Vagina (tissue), 2 donors: ENCODE data around the gene RNASE9. TPM values are rescaled to one million over a fixed set of nuclear protein-coding genes. Genes with fewer than 3 reads are reported as not detected.
"Not testable (repeated sequence)": the region's sequence is repeated elsewhere in the genome, so short reads cannot be mapped to it uniquely, and the experiment has no call there.

Source experiments
- DNase-seq, 2 donors: peaks; one replicate each; pipeline ENCODE4 v3.0.0-alpha.2; 2017; ENCODE audit errors: extremely low spot score in 2 of 2
- H3K27ac ChIP-seq: fragments of 200-600 bp; sonication (generic); one replicate; pipeline ENCODE4 v1.5.1; 2019
- H3K27me3 ChIP-seq: fragments of 200-600 bp; sonication (generic); one replicate; pipeline ENCODE4 v1.5.1; 2019
- H3K36me3 ChIP-seq, 2 donors: fragments of 200-600 bp; sonication (generic); one replicate each; pipeline ENCODE4 v1.5.1; 2017 to 2019
- H3K4me1 ChIP-seq: fragments of 200-600 bp; sonication (generic); one replicate; pipeline ENCODE4 v1.5.1; 2019
- H3K4me3 ChIP-seq, 2 donors: fragments of 200-600 bp; sonication (generic); 1 replicate in 1 of 2; 2 replicates in 1 of 2; pipeline ENCODE4 v1.5.1; 2016 to 2019
- H3K9me3 ChIP-seq: fragments of 200-600 bp; sonication (generic); one replicate; pipeline ENCODE4 v1.5.1; 2019
- POLR2A ChIP-seq, 2 donors: fragments of 450-650 bp; IDR thresholded peaks; one replicate each; pipeline ENCODE4 v1.6.1; 2017; ENCODE audit warnings: antibody characterized with exemption in 2 of 2, mild to moderate bottlenecking in 2 of 2, moderate library complexity in 2 of 2
- POLR2AphosphoS5 ChIP-seq, 2 donors: sonication (generic); formaldehyde crosslinking; IDR thresholded peaks; one replicate each; pipeline ENCODE4 v1.9.0; 2017; ENCODE audit warnings: antibody characterized with exemption in 2 of 2, mild to moderate bottlenecking in 2 of 2, low read depth in 1 of 2; ENCODE audit not compliant: insufficient read depth in 1 of 2
- intact Hi-C: fragments of 100-400 bp; cut with DNase I; formaldehyde crosslinking; loops from one replicate; pipeline ENCODE4 v1.15.1; 2023
- total RNA-seq: library from RNA; depleted of rRNA; stranded (reverse); fragments of >200 nt; gene quantifications from one replicate; pipeline ENCODE4 v1.2.3, GENCODE V29; 2016
- TF ChIP-seq, protein P1 (sequence below), 3 experiments: fragments of 450-650 bp in 2 of 3; fragments of 200-600 bp in 1 of 3; sonication (generic) in 1 of 3; IDR thresholded peaks; one replicate each; pipeline ENCODE4 v1.5.1; 2017 to 2019; ENCODE audit warnings: antibody characterized with exemption in 3 of 3, mild to moderate bottlenecking in 2 of 3, moderate library complexity in 2 of 3

RNASE9 gene
- total RNA-seq, 1 donor from 2014 or later, result not detected

DNA sequence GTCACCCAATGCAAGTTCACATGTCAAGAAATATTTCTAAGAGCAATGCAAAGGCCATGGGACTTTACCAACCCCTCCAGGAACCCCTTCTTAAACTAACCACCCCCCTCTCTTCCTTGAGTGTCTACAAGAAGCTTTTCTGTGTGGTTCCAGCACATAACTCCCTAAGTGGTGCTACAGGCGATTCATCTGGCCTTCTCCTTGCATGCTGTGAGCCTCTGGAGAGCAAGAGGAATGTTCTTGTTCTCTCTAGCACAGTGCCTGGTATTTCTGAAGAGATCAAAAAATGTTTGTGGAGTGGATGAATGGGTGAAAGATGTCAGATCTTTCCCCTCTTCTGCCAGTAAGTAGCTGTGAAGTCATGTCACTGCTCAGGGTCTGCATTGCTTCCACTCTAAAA lies 36.3 kb upstream of the RNASE9 start:
- intact Hi-C loops, result no loop called here
- TF ChIP-seq POLR2AphosphoS5 (IDR thresholded peaks at IDR 0.05; ENCODE audit: insufficient read depth in 1 of 2, low read depth in 1 of 2) (no peak), POLR2A (IDR thresholded peaks at IDR 0.05) (no peak)
- TF ChIP-seq, protein P1, sequence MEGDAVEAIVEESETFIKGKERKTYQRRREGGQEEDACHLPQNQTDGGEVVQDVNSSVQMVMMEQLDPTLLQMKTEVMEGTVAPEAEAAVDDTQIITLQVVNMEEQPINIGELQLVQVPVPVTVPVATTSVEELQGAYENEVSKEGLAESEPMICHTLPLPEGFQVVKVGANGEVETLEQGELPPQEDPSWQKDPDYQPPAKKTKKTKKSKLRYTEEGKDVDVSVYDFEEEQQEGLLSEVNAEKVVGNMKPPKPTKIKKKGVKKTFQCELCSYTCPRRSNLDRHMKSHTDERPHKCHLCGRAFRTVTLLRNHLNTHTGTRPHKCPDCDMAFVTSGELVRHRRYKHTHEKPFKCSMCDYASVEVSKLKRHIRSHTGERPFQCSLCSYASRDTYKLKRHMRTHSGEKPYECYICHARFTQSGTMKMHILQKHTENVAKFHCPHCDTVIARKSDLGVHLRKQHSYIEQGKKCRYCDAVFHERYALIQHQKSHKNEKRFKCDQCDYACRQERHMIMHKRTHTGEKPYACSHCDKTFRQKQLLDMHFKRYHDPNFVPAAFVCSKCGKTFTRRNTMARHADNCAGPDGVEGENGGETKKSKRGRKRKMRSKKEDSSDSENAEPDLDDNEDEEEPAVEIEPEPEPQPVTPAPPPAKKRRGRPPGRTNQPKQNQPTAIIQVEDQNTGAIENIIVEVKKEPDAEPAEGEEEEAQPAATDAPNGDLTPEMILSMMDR (IDR thresholded peaks at IDR 0.05), result no peak
- H3K36me3 ChIP-seq, result no peaks in the 10 kb centered on the region
- H3K27me3 ChIP-seq, result no peaks in the 10 kb centered on the region
- no peak overlapping the region for H3K4me3 ChIP-seq
- H3K27ac ChIP-seq, result no peak overlapping the region
- no peaks in the 10 kb centered on the region for H3K9me3 ChIP-seq
- no peak for DNase-seq
- no peaks in the 10 kb centered on the region for H3K4me1 ChIP-seq

GRCh38 chr14:20595726-20596125 lies 34.9 kb upstream of the RNASE9 start:
- H3K4me3 ChIP-seq, intact Hi-C loops, H3K27ac ChIP-seq, H3K36me3 ChIP-seq, H3K9me3 ChIP-seq, H3K4me1 ChIP-seq, DNase-seq, H3K27me3 ChIP-seq: not testable (repeated sequence)

DNA sequence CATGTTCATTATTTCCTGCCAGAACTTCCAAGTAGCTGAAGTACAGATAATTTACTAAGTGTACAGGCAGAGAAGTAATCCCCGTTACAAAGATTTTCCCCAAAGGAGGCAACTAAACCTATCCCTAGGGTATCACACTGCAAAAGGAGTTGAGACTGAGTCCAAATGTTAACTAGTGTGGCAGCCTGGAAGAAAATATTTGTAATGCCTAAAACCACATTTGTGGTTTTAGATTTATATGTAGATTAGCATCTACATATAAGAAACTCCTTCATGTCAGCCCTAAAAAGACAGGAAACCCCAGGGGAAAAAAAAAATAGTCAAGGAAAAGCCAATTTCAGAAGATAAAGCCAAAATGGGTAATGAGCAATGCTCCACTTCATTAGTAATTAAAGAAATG lies 31.7 kb upstream of the RNASE9 start:
- Histone ChIP-seq H3K4me3 (no peak overlapping the region), H3K9me3 (no peaks in the 10 kb centered on the region), H3K4me1 (no peaks in the 10 kb centered on the region), H3K36me3 (no peaks in the 10 kb centered on the region), H3K27me3 (no peaks in the 10 kb centered on the region), H3K27ac (no peak overlapping the region)
- intact Hi-C loops, result no loop called here
- DNase-seq, result no peak
- TF ChIP-seq POLR2A (IDR thresholded peaks at IDR 0.05) (no peak), POLR2AphosphoS5 (IDR thresholded peaks at IDR 0.05; ENCODE audit: insufficient read depth in 1 of 2, low read depth in 1 of 2) (no peak)
- TF ChIP-seq, protein P1 (IDR thresholded peaks at IDR 0.05), result no peak

DNA sequence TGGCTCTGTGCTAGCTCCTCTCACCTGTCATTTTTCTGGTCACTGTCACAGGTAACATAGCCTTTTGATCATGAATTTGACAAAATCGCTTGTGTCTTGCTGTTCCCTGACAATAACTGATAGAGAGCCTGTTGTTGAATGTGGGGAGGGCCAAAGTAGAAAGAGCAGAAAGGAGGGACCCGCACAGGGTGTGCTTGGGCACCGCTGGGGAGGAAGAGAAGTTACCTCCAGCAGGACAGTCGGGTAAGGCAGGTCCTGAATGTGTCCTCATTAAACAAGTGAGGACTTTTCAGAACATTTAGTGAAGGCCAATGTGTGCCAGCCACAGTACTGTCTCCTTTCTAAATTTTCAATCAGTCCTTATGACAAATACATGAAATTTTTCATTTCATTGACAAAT lies 30.4 kb upstream of the RNASE9 start, which contains the start of gene RNASE12:
Gene RNASE12, minus strand, starts transcription at position 142 of the 400 bp plus-strand sequence. CDS start 653 bp downstream, outside the sequence.
- H3K36me3 ChIP-seq, result no peaks in the 10 kb centered on the region

GRCh38 chr14:20587489-20588154 lies 26.8 kb upstream of the RNASE9 start, which contains the start of gene RNASE11:
RNASE11 (minus strand) TSS chr14:20588001.
- Histone ChIP-seq H3K4me3 (no peak within 1 kb of the TSS), H3K36me3 (no peaks in the 10 kb centered on the region), H3K4me1 (no peaks in the 10 kb centered on the region), H3K9me3 (no peaks in the 10 kb centered on the region), H3K27me3 (no peaks in the 10 kb centered on the region), H3K27ac (no peak within 1 kb of the TSS)
- TF ChIP-seq, protein P1 (IDR thresholded peaks at IDR 0.05), result no peak
- TF ChIP-seq POLR2A (IDR thresholded peaks at IDR 0.05) (no peak), POLR2AphosphoS5 (IDR thresholded peaks at IDR 0.05; ENCODE audit: insufficient read depth in 1 of 2, low read depth in 1 of 2) (no peak)
- no peak for DNase-seq
- intact Hi-C loops, result no loop called here

More for the DNA sequence above, 30.4 kb upstream of the RNASE9 start, which contains the start of gene RNASE12:
- TF ChIP-seq POLR2AphosphoS5 (IDR thresholded peaks at IDR 0.05; ENCODE audit: insufficient read depth in 1 of 2, low read depth in 1 of 2), result no peak
- no peak for TF ChIP-seq POLR2A (IDR thresholded peaks at IDR 0.05)
- TF ChIP-seq, protein P1 (IDR thresholded peaks at IDR 0.05), result no peak
- no peaks in the 10 kb centered on the region for H3K27me3 ChIP-seq
- no peaks in the 10 kb centered on the region for H3K9me3 ChIP-seq
- no peak within 1 kb of the TSS for H3K4me3 ChIP-seq
- no peaks in the 10 kb centered on the region for H3K4me1 ChIP-seq
- intact Hi-C loops, result no loop called here
- no peak within 1 kb of the TSS for H3K27ac ChIP-seq
- no peak for DNase-seq
